ENCODE data around the gene ZMYND8. TPM values are rescaled to one million over a fixed set of nuclear protein-coding genes. Genes with fewer than 3 reads are reported as not detected.

The ZMYND8 gene
- total and polyA plus RNA-seq, 10 of the 15 experiments (the other 5 are each of a cell fraction or from before 2014, with no cell fraction given) = 12.9 to 54.8 (median 23.1) TPM

DNA sequence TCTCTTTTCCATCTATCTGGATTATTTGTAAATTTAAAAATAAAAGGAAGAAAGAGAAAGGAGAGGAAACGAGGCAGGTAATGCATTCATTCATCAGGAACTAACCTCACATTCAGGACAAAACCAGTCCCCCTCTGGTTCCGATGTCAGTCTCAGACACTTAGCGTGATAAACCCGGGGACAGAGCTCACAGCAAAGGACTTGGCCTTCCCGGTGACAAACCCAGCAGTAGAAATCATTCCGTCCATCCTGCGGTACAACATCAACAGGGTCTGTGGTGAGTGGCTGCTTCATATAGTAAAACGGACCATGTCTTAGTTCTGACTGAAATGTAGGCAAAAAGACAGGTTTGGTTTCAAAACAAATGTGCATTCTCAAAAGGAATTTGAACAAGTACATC lies 57.9 kb downstream of the ZMYND8 start:
- Histone ChIP-seq H3K27me3 (replicated peaks in 1 of 2; ENCODE audit: control insufficient read depth in 2 of 2, insufficient read depth in 2 of 2, low read length in 1 of 2) (no peaks in the 10 kb centered on the region), H3K4me2 (ENCODE audit: control insufficient read depth, insufficient read depth) (no peak overlapping the region), H3K4me1 (ENCODE audit: control insufficient read depth, insufficient read depth, low read length) (no peaks in the 10 kb centered on the region), H3K9me3 (replicated peaks; ENCODE audit: control insufficient read depth, insufficient read depth, low read length) (no peaks in the 10 kb centered on the region), H3K79me2 (ENCODE audit: control insufficient read depth, insufficient read depth, low read length) (no peaks in the 10 kb centered on the region; the same call in none of the 2 replicates), H2AFZ (ENCODE audit: control insufficient read depth, low read depth, low read length) (no peak overlapping the region), H3K4me3 (no peak overlapping the region), H3K36me3 (ENCODE audit: control insufficient read depth in 2 of 2, insufficient read depth in 2 of 2, low read length in 1 of 2) (peaks cover 28 to 53% of the 10 kb centered on the region in 2 experiments), H4K20me1 (ENCODE audit: control insufficient read depth, insufficient read depth) (no peaks in the 10 kb centered on the region), H3K9ac (ENCODE audit: control insufficient read depth, insufficient read depth, low read length) (no peak overlapping the region), H3K27ac (ENCODE audit: control insufficient read depth, insufficient read depth) (no peak overlapping the region)
- POLR2A ChIA-PET = interaction anchor here (0.6 kb wide), 1 partner anchor 140 kb away, joined by 7 read pairs; no protein-coding TSS in a partner anchor
- no TSS peak for BruUV-seq (replicated peaks)
- FAIRE-seq = no peak
- in situ Hi-C loops (cut with MboI) (no loop called here), intact Hi-C loops (cut with micrococcal nuclease; ENCODE audit: unreplicated experiment) (no loop called here)
- SMC1A ChIA-PET (ENCODE audit: uncharacterized antibody, unreplicated experiment) = interaction anchor here (2.0 kb wide), 1 partner anchor 85 kb away, joined by 5 read pairs; no protein-coding TSS in a partner anchor
- WGBS (ENCODE audit: insufficient coverage, insufficient replicate concordance, low lambda C conversion rate, missing lambda C conversion rate) = 98% methylated on average over 8 of the region's 8 CpGs
- no peak for DNase-seq (ENCODE audit: low read depth, low spot score)
- RAD21 ChIA-PET (ENCODE audit: unreplicated experiment) = interaction anchor here (0.6 to 0.7 kb wide), 2 partner anchors 86 to 92 kb away, joined by 3 to 5 read pairs; no protein-coding TSS in a partner anchor
- ATAC-seq = no peak
- CTCF ChIA-PET = no interaction called here
- TF ChIP-seq, protein P1, sequence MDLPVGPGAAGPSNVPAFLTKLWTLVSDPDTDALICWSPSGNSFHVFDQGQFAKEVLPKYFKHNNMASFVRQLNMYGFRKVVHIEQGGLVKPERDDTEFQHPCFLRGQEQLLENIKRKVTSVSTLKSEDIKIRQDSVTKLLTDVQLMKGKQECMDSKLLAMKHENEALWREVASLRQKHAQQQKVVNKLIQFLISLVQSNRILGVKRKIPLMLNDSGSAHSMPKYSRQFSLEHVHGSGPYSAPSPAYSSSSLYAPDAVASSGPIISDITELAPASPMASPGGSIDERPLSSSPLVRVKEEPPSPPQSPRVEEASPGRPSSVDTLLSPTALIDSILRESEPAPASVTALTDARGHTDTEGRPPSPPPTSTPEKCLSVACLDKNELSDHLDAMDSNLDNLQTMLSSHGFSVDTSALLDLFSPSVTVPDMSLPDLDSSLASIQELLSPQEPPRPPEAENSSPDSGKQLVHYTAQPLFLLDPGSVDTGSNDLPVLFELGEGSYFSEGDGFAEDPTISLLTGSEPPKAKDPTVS (IDR thresholded peaks at IDR 0.05; ENCODE audit: low read depth, low read length) = no peak
- TF ChIP-seq FOXK2 (IDR thresholded peaks at IDR 0.05) (no peak), MXI1 (IDR thresholded peaks at IDR 0.05; ENCODE audit: low read depth, low read length) (no peak), TBL1XR1 (IDR thresholded peaks at IDR 0.05; ENCODE audit: low read depth, low read length) (no peak), RB1 (IDR thresholded peaks at IDR 0.05; ENCODE audit: borderline replicate concordance) (no peak), GATAD2B (conservative IDR thresholded peaks at IDR 0.05; ENCODE audit: low read depth) (no peak), POU2F2 (IDR thresholded peaks at IDR 0.05; ENCODE audit: borderline replicate concordance, low read depth, low read length) (no peak), BRCA1 (IDR thresholded peaks at IDR 0.05; ENCODE audit: low read depth, low read length) (no peak), JUNB (IDR thresholded peaks at IDR 0.05) (no peak), CREB1 (IDR thresholded peaks at IDR 0.05; ENCODE audit: low read depth) (no peak), ZNF592 (IDR thresholded peaks at IDR 0.05) (no peak), YBX1 (IDR thresholded peaks at IDR 0.05) (no peak), NRF1 (conservative IDR thresholded peaks at IDR 0.05; ENCODE audit: low read depth, low read length) (no peak), KLF5 (IDR thresholded peaks at IDR 0.05; ENCODE audit: partially characterized antibody) (no peak), TCF3 (IDR thresholded peaks at IDR 0.05; ENCODE audit: borderline replicate concordance, insufficient read depth, low read depth, low read length) (no peak)
- TF ChIP-seq, protein P2, sequence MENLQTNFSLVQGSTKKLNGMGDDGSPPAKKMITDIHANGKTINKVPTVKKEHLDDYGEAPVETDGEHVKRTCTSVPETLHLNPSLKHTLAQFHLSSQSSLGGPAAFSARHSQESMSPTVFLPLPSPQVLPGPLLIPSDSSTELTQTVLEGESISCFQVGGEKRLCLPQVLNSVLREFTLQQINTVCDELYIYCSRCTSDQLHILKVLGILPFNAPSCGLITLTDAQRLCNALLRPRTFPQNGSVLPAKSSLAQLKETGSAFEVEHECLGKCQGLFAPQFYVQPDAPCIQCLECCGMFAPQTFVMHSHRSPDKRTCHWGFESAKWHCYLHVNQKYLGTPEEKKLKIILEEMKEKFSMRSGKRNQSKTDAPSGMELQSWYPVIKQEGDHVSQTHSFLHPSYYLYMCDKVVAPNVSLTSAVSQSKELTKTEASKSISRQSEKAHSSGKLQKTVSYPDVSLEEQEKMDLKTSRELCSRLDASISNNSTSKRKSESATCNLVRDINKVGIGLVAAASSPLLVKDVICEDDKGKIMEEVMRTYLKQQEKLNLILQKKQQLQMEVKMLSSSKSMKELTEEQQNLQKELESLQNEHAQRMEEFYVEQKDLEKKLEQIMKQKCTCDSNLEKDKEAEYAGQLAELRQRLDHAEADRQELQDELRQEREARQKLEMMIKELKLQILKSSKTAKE (IDR thresholded peaks at IDR 0.05; ENCODE audit: low read depth, poor library complexity, severe bottlenecking) = no peak
- TF ChIP-seq, protein P3, sequence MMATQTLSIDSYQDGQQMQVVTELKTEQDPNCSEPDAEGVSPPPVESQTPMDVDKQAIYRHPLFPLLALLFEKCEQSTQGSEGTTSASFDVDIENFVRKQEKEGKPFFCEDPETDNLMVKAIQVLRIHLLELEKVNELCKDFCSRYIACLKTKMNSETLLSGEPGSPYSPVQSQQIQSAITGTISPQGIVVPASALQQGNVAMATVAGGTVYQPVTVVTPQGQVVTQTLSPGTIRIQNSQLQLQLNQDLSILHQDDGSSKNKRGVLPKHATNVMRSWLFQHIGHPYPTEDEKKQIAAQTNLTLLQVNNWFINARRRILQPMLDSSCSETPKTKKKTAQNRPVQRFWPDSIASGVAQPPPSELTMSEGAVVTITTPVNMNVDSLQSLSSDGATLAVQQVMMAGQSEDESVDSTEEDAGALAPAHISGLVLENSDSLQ (IDR thresholded peaks at IDR 0.05) = no peak

Data from GM12878 (cell line).